ENCODE measurements around the gene SH3BGR. TPM values are rescaled to one million over a fixed set of nuclear protein-coding genes. Genes with fewer than 3 reads are reported as not detected.

The SH3BGR gene
- total RNA-seq, 1 experiment from 2014 or later: 3.2 TPM

DNA sequence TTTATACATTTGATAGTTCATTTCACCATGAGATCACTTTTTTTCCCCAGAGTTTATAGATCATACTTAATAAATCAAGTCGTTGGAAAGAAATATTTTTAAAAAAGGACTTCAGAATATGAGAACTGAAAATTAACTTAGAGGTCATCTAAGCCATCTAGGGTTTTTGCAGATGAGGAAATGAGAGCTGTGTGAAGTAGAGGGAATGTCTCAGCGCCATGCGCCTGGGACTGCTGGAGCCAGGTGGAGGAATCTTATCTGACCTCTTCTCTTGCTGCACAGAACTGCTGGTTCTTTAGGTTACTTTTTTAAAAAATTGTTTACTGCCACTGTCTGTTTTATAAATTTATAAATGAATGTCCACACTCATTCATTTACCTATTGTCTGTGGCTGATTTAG lies 11.5 kb downstream of the SH3BGR start:
- intact Hi-C loops (cut with micrococcal nuclease; ENCODE audit: unreplicated experiment): no loop called here
- BruUV-seq (replicated peaks): no TSS peak
- Mint-ChIP-seq H3K9me3 (ENCODE audit: low read depth, unreplicated experiment) (no peaks in the 10 kb centered on the region), H3K27ac (ENCODE audit: unreplicated experiment) (no peak overlapping the region), H3K27me3 (ENCODE audit: unreplicated experiment) (no peaks in the 10 kb centered on the region), H3K4me3 (ENCODE audit: low read depth, unreplicated experiment) (no peak overlapping the region), H3K4me1 (ENCODE audit: low read depth, unreplicated experiment) (no peaks in the 10 kb centered on the region), H3K36me3 (ENCODE audit: insufficient read depth, unreplicated experiment) (no peaks in the 10 kb centered on the region)
- TF ChIP-seq, protein P1, sequence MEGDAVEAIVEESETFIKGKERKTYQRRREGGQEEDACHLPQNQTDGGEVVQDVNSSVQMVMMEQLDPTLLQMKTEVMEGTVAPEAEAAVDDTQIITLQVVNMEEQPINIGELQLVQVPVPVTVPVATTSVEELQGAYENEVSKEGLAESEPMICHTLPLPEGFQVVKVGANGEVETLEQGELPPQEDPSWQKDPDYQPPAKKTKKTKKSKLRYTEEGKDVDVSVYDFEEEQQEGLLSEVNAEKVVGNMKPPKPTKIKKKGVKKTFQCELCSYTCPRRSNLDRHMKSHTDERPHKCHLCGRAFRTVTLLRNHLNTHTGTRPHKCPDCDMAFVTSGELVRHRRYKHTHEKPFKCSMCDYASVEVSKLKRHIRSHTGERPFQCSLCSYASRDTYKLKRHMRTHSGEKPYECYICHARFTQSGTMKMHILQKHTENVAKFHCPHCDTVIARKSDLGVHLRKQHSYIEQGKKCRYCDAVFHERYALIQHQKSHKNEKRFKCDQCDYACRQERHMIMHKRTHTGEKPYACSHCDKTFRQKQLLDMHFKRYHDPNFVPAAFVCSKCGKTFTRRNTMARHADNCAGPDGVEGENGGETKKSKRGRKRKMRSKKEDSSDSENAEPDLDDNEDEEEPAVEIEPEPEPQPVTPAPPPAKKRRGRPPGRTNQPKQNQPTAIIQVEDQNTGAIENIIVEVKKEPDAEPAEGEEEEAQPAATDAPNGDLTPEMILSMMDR (IDR thresholded peaks at IDR 0.05; ENCODE audit: unreplicated experiment): no peak
- CTCF ChIA-PET: no interaction called here
- DNase-seq: no peak

DNA sequence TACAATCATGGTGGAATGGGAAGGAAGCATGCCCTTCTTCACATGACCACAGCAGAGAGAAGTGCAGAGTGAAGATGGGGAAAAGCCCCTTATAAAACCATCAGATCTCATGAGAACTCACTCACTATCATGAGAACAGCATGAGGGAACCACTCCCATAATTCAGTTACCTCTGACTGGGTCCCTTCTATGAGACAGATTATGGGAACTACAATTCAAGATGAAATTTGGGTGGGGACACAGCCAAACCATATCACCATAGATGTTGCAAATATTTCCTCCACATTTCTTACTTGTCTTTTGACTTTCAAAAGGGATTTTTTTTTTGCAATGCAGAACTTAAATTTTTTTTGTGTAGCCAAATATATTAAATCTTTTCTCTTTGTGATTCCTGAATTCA lies 14.8 kb downstream of the SH3BGR start:
- Mint-ChIP-seq H3K27me3 (ENCODE audit: unreplicated experiment) (no peaks in the 10 kb centered on the region), H3K9me3 (ENCODE audit: low read depth, unreplicated experiment) (no peaks in the 10 kb centered on the region), H3K27ac (ENCODE audit: unreplicated experiment) (no peak overlapping the region), H3K4me1 (ENCODE audit: low read depth, unreplicated experiment) (no peaks in the 10 kb centered on the region), H3K4me3 (ENCODE audit: low read depth, unreplicated experiment) (no peak overlapping the region), H3K36me3 (ENCODE audit: insufficient read depth, unreplicated experiment) (no peaks in the 10 kb centered on the region)
- CTCF ChIA-PET: no interaction called here
- DNase-seq: no peak
- TF ChIP-seq, protein P1 (IDR thresholded peaks at IDR 0.05; ENCODE audit: unreplicated experiment): no peak
- BruUV-seq (replicated peaks): no TSS peak
- intact Hi-C loops (cut with micrococcal nuclease; ENCODE audit: unreplicated experiment): no loop called here

DNA sequence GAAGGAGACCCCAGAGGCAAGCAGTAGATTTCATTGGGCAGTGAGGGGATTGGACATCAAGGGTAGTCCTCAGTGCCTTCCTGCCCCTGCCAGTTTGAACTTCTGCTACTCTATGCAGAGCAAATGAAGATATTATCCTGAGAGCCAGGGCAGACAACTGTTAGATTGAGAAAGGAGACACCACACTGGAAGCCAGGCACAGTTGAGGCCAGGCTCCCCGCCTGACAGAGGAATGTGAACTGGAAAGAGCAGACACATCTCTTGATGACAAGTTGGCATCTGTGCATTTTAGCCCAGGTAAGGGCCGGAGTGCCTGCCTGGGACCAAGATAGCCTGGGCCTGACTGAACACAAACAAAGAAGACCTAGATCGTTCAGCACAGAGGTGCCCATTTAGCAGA lies 16.0 kb downstream of the SH3BGR start:
- intact Hi-C loops (cut with micrococcal nuclease; ENCODE audit: unreplicated experiment): no loop called here
- CTCF ChIA-PET: no interaction called here
- Mint-ChIP-seq H3K27me3 (ENCODE audit: unreplicated experiment) (no peaks in the 10 kb centered on the region), H3K4me3 (ENCODE audit: low read depth, unreplicated experiment) (no peak overlapping the region), H3K36me3 (ENCODE audit: insufficient read depth, unreplicated experiment) (no peaks in the 10 kb centered on the region), H3K9me3 (ENCODE audit: low read depth, unreplicated experiment) (no peaks in the 10 kb centered on the region), H3K4me1 (ENCODE audit: low read depth, unreplicated experiment) (no peaks in the 10 kb centered on the region), H3K27ac (ENCODE audit: unreplicated experiment) (no peak overlapping the region)
- TF ChIP-seq, protein P1 (IDR thresholded peaks at IDR 0.05; ENCODE audit: unreplicated experiment): no peak
- DNase-seq: no peak
- BruUV-seq (replicated peaks): no TSS peak

DNA sequence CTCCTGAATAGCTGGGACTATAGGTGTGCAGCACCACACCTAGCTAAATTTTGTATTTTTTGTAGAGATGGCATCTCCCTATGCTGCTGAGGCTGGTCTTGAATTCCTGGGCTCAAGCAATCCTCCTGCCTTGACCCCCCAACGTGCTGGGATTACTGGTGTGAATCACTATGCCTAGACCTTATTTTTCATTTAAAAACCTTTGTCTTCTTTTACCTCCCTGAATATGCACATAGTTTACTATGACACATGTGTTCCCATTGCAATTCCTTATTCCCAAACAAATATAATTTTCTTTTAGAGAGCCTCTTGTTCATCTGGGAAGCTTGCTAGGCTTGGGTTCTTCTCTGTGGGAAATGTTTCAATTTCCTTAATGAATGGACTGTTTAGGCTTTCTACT lies 16.8 kb downstream of the SH3BGR start:
- no TSS peak for BruUV-seq (replicated peaks)
- intact Hi-C loops (cut with micrococcal nuclease; ENCODE audit: unreplicated experiment): no loop called here
- Mint-ChIP-seq H3K27me3 (ENCODE audit: unreplicated experiment) (no peaks in the 10 kb centered on the region), H3K4me1 (ENCODE audit: low read depth, unreplicated experiment) (no peaks in the 10 kb centered on the region), H3K4me3 (ENCODE audit: low read depth, unreplicated experiment) (no peak overlapping the region), H3K36me3 (ENCODE audit: insufficient read depth, unreplicated experiment) (no peaks in the 10 kb centered on the region), H3K27ac (ENCODE audit: unreplicated experiment) (no peak overlapping the region), H3K9me3 (ENCODE audit: low read depth, unreplicated experiment) (no peaks in the 10 kb centered on the region)
- TF ChIP-seq, protein P1 (IDR thresholded peaks at IDR 0.05; ENCODE audit: unreplicated experiment): no peak
- CTCF ChIA-PET: no interaction called here
- DNase-seq: no peak

DNA sequence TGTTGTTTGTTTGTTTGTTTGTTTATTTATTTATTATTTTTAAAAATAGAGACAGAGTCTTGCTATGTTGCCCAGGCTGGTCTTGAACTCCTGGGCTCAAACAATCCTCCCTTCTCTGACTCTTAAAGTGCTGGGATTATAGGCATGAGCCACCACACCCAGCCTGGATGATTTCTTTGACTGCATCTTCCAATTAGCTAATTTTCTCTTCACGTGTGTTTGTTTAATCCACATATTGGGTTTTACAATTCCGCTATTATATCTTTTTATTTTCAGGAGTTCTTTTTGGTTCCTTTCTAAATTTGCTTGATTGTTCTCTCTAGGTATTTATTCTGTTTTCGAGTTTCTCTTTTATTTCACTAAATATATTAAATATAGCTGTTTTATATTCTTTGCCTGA lies 19.8 kb downstream of the SH3BGR start:
- no peaks in the 10 kb centered on the region for H3K27me3 Mint-ChIP-seq (ENCODE audit: unreplicated experiment)
- H3K27ac Mint-ChIP-seq (ENCODE audit: unreplicated experiment): no peak overlapping the region
- BruUV-seq (replicated peaks): no TSS peak
- CTCF ChIA-PET: no interaction called here
- no peak overlapping the region for H3K4me3 Mint-ChIP-seq (ENCODE audit: low read depth, unreplicated experiment)
- no peaks in the 10 kb centered on the region for H3K4me1 Mint-ChIP-seq (ENCODE audit: low read depth, unreplicated experiment)
- TF ChIP-seq, protein P1 (IDR thresholded peaks at IDR 0.05; ENCODE audit: unreplicated experiment): no peak
- no peaks in the 10 kb centered on the region for H3K36me3 Mint-ChIP-seq (ENCODE audit: insufficient read depth, unreplicated experiment)
- H3K9me3 Mint-ChIP-seq (ENCODE audit: low read depth, unreplicated experiment): no peaks in the 10 kb centered on the region
- DNase-seq: no peak
- intact Hi-C loops (cut with micrococcal nuclease; ENCODE audit: unreplicated experiment): no loop called here
